ENCODE measurements around the gene OR2M3. TPM values are rescaled to one million over a fixed set of nuclear protein-coding genes. Genes with fewer than 3 reads are reported as not detected.

OR2M3 gene, protein sequence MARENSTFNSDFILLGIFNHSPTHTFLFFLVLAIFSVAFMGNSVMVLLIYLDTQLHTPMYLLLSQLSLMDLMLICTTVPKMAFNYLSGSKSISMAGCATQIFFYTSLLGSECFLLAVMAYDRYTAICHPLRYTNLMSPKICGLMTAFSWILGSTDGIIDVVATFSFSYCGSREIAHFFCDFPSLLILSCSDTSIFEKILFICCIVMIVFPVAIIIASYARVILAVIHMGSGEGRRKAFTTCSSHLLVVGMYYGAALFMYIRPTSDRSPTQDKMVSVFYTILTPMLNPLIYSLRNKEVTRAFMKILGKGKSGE
- not detected for total RNA-seq
- not detected for polyA plus RNA-seq
- long read RNA-seq, donor 1: 0 reads
- long read RNA-seq, donor 2: 0 reads

DNA sequence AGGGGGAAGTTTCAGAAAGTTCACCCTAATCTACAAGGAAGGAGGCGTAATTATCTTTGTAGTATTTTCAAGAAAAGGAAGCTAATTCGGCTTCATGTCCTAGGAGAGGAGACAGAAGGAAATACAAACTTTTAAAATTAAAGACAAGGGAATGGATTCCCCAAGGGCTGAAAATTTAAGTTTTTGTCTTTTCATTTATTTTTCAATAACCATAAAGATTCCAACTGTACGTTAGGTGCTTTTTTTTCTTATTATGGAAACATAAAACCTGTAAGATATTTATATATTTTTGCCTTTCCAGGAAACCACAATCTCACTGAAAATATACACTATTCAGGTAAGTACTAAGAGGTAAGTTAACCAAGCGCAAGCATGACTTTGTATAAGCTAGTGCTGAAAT is at the start of gene OR2M3:
Gene OR2M3 (plus strand): TSS at position 301 of the 400 bp plus-strand sequence. CDS start 5,803 bp downstream, outside the sequence.
- WGBS, 3 donors: 51 to 64% (median 52%) methylated on average over 4 of the region's 4 CpGs
- Histone ChIP-seq H3K27ac (no peak within 1 kb of the TSS), H3K27me3 (ENCODE audit: insufficient read depth in 3 of 3, low read length in 2 of 3) (no peaks in the 10 kb centered on the region), H3K9me3 (peaks cover 3% of the 10 kb centered on the region), H3K36me3 (ENCODE audit: insufficient read depth in 1 of 2, low read depth in 1 of 2) (no peaks in the 10 kb centered on the region), H3K4me3 (no peak within 1 kb of the TSS), H3K4me1 (no peaks in the 10 kb centered on the region)
- intact Hi-C loops (cut with DNase I): no loop called here
- DNase-seq: no peak
- no peak for ATAC-seq
- TF ChIP-seq, protein P1, sequence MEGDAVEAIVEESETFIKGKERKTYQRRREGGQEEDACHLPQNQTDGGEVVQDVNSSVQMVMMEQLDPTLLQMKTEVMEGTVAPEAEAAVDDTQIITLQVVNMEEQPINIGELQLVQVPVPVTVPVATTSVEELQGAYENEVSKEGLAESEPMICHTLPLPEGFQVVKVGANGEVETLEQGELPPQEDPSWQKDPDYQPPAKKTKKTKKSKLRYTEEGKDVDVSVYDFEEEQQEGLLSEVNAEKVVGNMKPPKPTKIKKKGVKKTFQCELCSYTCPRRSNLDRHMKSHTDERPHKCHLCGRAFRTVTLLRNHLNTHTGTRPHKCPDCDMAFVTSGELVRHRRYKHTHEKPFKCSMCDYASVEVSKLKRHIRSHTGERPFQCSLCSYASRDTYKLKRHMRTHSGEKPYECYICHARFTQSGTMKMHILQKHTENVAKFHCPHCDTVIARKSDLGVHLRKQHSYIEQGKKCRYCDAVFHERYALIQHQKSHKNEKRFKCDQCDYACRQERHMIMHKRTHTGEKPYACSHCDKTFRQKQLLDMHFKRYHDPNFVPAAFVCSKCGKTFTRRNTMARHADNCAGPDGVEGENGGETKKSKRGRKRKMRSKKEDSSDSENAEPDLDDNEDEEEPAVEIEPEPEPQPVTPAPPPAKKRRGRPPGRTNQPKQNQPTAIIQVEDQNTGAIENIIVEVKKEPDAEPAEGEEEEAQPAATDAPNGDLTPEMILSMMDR (IDR thresholded peaks at IDR 0.05): no peak

DNA sequence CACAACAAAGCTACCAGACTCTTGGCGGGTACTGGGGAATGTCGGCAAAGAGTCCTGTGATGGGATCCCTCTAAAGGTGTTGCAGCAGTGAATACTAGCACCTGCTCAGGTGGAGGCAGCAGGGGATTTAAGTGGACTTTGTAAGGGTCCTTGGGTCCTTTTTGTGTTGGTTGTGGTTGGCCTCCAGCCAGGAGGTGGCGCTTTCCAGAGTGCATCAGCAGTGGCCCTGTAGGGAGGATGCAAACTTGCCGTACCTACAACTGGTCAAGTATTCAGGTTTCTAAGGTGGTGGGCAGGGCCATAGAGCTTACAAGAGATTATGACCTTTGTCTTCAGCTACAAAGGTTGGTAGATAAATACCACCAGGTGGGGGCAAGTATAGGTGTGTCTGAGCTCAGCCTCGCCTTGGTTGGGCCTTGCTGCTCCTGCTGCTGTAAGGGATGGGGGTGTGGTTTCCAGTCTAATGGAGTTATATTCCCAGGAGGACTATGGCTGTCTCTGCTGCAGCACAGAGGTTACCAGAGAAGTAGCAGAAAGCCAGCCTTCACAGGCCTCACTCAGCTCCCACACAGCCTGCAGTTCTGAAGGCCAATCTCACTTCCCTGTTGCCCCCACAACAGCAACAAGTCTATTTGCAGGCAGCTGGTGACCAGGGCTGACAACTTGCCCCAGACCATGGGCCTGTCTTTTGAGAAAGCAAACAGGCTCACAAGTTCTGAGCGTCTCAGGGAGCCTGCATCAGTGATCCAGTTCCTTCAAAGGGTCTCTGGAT is 44.8 kb upstream of the OR2M3 start:
- DNase-seq (no peak), ATAC-seq (no peak)
- TF ChIP-seq, protein P1 (IDR thresholded peaks at IDR 0.05): no peak
- no peaks in the 10 kb centered on the region for H3K27me3 ChIP-seq (ENCODE audit: insufficient read depth in 3 of 3, low read length in 2 of 3)
- H3K36me3 ChIP-seq (ENCODE audit: insufficient read depth in 1 of 2, low read depth in 1 of 2): no peaks in the 10 kb centered on the region
- no peaks in the 10 kb centered on the region for H3K4me1 ChIP-seq
- WGBS, 3 donors: 79 to 83% (median 82%) methylated on average over 6 of the region's 6 CpGs
- H3K4me3 ChIP-seq: no peak overlapping the region
- H3K9me3 ChIP-seq: peaks cover 12% of the 10 kb centered on the region
- intact Hi-C loops (cut with DNase I): no loop called here
- H3K27ac ChIP-seq: no peak overlapping the region

DNA sequence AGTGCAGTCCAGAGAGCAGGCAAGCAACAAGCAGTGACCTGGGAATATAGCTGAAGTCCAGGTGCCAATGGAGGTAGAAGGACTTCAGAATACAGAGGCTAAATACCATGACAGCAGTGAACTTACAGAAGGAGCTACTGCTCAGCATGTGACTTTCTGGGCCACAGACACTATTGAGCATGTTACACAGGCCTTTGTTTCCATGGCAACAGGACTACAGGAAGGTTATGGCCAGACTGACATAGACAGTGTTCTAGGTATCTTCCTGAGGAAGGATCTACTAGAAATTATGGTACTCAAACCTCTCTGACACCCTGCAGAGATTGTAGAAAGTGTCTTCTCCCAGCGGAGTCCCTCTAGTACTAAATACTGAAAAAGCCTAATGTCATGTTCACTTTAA is 41.1 kb upstream of the OR2M3 start:
- intact Hi-C loops (cut with DNase I): no loop called here
- Histone ChIP-seq H3K27ac (no peak overlapping the region), H3K4me1 (no peaks in the 10 kb centered on the region), H3K27me3 (ENCODE audit: insufficient read depth in 3 of 3, low read length in 2 of 3) (no peaks in the 10 kb centered on the region), H3K36me3 (ENCODE audit: insufficient read depth in 1 of 2, low read depth in 1 of 2) (no peaks in the 10 kb centered on the region), H3K9me3 (no peaks in the 10 kb centered on the region), H3K4me3 (no peak overlapping the region)
- DNase-seq (no peak), ATAC-seq (no peak)
- TF ChIP-seq, protein P1 (IDR thresholded peaks at IDR 0.05): no peak
- 43 to 77% (median 56%) methylated on average over 1 of the region's 1 CpG for WGBS, 3 donors

DNA sequence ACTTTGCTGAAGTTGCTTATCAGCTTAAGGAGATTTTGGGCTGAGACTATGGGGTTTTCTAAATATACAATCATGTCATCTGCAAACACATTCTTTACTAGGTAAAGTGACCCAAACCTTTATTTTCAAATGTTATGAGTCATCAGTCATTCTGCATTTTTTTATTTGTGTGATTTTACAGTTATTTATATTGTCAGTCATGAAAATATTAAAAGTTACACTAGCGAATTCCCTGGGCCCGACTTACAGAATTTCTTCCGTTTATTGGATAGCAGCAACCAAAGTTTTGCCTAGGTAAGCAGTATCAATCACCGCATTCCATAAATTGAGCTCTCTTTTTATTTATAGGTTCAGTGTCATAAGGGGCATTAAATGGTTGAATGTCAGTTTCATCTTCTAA is 38.3 kb upstream of the OR2M3 start:
- intact Hi-C loops (cut with DNase I): no loop called here

More for the DNA sequence above, 38.3 kb upstream of the OR2M3 start:
- TF ChIP-seq, protein P1 (IDR thresholded peaks at IDR 0.05): no peak
- H3K27me3 ChIP-seq (ENCODE audit: insufficient read depth in 3 of 3, low read length in 2 of 3): no peaks in the 10 kb centered on the region
- DNase-seq: no peak
- 89 to 93% (median 91%) methylated on average over 4 of the region's 4 CpGs for WGBS, 3 donors
- H3K36me3 ChIP-seq (ENCODE audit: insufficient read depth in 1 of 2, low read depth in 1 of 2): no peaks in the 10 kb centered on the region
- H3K4me3 ChIP-seq: no peak overlapping the region
- no peaks in the 10 kb centered on the region for H3K4me1 ChIP-seq
- H3K27ac ChIP-seq: no peak overlapping the region
- no peaks in the 10 kb centered on the region for H3K9me3 ChIP-seq
- no peak for ATAC-seq

Data from psoas muscle (tissue), 8 donors.